Left lung (tissue), 10 donors: ENCODE results near the gene AKAP13. TPM values are rescaled to one million over a fixed set of nuclear protein-coding genes. Genes with fewer than 3 reads are reported as not detected.

Experiments
- ATAC-seq: fragments of 200-7000 bp; cut with Tn5 transposase; one replicate; pipeline ENCODE4 v1.9.1; 2020; ENCODE audit warnings: moderate library complexity
- DNase-seq, 4 donors: peaks; one replicate each; pipeline ENCODE4 v3.0.0-alpha.2; 2013 to 2020
- H3K27ac ChIP-seq, 2 donors: fragments of 200-600 bp; sonication (generic) in 1 of 2; one replicate each; pipeline versions ENCODE4 v1.5.0 to v1.8.0; 2020 to 2021
- H3K27me3 ChIP-seq, 2 donors: fragments of 200-600 bp; sonication (generic) in 1 of 2; one replicate each; pipeline versions ENCODE4 v1.5.0 to v1.8.0; 2020 to 2021
- H3K36me3 ChIP-seq, 2 donors: fragments of 200-600 bp; sonication (generic) in 1 of 2; one replicate each; pipeline versions ENCODE4 v1.5.0 to v1.8.0; 2020 to 2021
- H3K4me1 ChIP-seq, 2 donors: fragments of 200-600 bp; one replicate each; pipeline ENCODE4 v1.8.0; 2021
- H3K4me3 ChIP-seq, 2 donors: fragments of 200-600 bp; sonication (generic) in 1 of 2; one replicate each; pipeline versions ENCODE4 v1.5.0 to v1.8.0; 2020 to 2021; ENCODE audit warnings: mild to moderate bottlenecking in 1 of 2
- H3K9me3 ChIP-seq, 2 donors: fragments of 200-600 bp; sonication (generic) in 1 of 2; one replicate each; pipeline versions ENCODE4 v1.5.0 to v1.8.0; 2020 to 2021
- intact Hi-C, 2 donors: fragments of 100-400 bp; cut with DNase I; formaldehyde crosslinking; loops; one replicate each; pipeline versions ENCODE4 v1.11.2 to v1.14.2; 2022
- polyA plus RNA-seq, 6 donors: library from polyadenylated mRNA; unstranded; fragments of 120-200 nt; gene quantifications; one replicate each; pipeline ENCODE4 v1.2.1, GENCODE V29; 2013; ENCODE audit not compliant: insufficient read length in 6 of 6
- total RNA-seq, 2 donors: library from RNA; stranded (reverse); fragmentation: NEBNext Ultra II Directional; extraction: Animal tissue kit (Norgen Biotek cat#: 25700); gene quantifications; one replicate each; pipeline ENCODE4 v1.2.1, GENCODE V29; 2021
- TF ChIP-seq, protein P1 (sequence below), 2 donors: fragments of 200-600 bp; sonication (generic) in 1 of 2; IDR thresholded peaks; one replicate each; pipeline versions ENCODE4 v1.5.0 to v1.8.0; 2021; ENCODE audit warnings: antibody characterized with exemption in 2 of 2
- donor health status: DM: no; HTN: yes; CAD: no.
- donor health status: DM: no; HTN: no; CAD: no.

AKAP13 gene
- total and polyA plus RNA-seq, 8 donors: 93.6 to 346 (median 102) TPM

DNA sequence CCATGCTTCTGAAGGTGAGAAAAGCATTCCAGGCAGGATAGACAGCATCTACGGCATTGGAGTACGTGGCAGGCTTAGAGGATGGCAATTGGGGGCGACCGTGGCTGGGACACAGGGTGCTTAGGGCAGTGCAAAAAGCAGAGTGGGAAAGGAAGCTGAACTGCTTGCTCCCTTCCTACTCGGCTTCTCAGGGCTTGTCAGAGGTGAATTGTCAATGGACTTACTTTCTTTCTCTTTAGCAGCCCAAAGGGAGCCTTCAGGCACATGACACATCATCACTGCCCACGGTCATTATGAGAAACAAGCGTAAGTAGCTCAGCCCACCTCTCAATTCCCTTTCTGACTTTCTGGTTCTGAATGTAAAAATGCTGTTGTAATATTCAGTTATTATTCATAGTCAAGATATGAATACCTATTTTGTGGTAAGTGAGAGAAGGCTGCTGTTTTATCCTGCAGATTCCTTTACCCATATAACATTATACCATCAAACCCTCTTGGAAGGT, 330.0 kb downstream of the AKAP13 start:
- ATAC-seq (no peak), DNase-seq (no peak)
- Histone ChIP-seq H3K36me3 (peaks cover 4 to 86% of the 10 kb centered on the region in 2 donors), H3K9me3 (no peaks in the 10 kb centered on the region), H3K4me3 (no peak overlapping the region), H3K4me1 (peaks cover 26 to 40% of the 10 kb centered on the region in 2 donors), H3K27me3 (no peaks in the 10 kb centered on the region), H3K27ac (no peak overlapping the region)
- intact Hi-C loops: no loop called here
- TF ChIP-seq, protein P1, sequence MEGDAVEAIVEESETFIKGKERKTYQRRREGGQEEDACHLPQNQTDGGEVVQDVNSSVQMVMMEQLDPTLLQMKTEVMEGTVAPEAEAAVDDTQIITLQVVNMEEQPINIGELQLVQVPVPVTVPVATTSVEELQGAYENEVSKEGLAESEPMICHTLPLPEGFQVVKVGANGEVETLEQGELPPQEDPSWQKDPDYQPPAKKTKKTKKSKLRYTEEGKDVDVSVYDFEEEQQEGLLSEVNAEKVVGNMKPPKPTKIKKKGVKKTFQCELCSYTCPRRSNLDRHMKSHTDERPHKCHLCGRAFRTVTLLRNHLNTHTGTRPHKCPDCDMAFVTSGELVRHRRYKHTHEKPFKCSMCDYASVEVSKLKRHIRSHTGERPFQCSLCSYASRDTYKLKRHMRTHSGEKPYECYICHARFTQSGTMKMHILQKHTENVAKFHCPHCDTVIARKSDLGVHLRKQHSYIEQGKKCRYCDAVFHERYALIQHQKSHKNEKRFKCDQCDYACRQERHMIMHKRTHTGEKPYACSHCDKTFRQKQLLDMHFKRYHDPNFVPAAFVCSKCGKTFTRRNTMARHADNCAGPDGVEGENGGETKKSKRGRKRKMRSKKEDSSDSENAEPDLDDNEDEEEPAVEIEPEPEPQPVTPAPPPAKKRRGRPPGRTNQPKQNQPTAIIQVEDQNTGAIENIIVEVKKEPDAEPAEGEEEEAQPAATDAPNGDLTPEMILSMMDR (IDR thresholded peaks at IDR 0.05): no peak

DNA sequence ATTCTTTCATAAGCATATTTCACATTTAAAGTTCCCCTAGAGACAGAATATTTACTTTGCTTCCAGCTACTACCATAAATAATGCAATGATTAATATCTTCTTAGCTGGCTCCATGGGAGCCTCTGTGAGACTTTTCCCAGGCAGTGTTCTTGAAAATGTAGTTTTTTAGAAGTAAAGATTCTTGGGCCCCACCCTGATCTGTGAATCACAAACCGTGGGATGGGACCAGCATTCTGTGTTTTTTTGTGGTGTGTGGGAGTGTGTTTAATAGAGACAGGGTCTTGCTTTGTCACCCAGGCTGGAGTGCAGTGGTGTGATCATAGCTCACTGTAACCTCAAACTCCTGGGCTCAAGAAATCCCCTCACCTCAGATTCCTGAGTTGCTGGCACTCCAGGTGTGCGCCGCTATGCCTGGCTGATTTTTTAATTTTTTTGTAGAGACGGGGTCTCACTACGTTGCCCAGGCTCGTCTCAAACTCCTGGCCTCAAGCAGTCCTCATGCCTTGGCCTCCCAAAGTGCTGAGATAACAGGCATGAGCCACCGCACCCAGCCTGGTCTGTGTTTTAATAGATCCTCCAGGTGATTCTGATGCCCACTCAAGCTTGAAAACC, 331.3 kb downstream of the AKAP13 start:
- no peaks in the 10 kb centered on the region for H3K27me3 ChIP-seq
- intact Hi-C loops: no loop called here
- H3K27ac ChIP-seq: no peak overlapping the region

DNA sequence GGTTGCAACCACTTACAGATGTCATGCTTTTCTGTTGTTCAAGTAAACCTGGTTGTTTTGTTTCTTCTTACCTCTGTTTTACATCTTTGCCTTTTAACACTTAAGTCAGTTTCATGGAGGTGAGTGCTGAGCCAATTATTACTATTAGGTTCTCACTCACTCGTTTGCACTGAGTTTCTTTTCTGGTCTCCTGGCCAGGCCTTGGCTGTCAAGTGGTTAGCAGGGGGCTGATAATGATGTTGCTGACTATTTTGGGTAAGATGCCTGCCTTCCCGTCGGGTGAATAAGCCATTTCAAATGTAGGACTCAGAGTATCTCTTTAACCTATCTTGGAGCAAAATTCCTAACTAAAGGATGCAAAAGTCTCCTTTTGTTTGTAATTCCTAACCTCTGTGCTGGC, 335.9 kb downstream of the AKAP13 start:
- intact Hi-C loops: no loop called here
- TF ChIP-seq, protein P1 (IDR thresholded peaks at IDR 0.05): no peak

More for the DNA sequence above, 331.3 kb downstream of the AKAP13 start:
- H3K9me3 ChIP-seq: no peaks in the 10 kb centered on the region
- DNase-seq (no peak), ATAC-seq (no peak)
- H3K4me1 ChIP-seq: peaks cover 13 to 27% of the 10 kb centered on the region in 2 donors
- no peak overlapping the region for H3K4me3 ChIP-seq
- H3K36me3 ChIP-seq: peaks cover 4 to 91% of the 10 kb centered on the region in 2 donors
- TF ChIP-seq, protein P1 (IDR thresholded peaks at IDR 0.05): no peak

DNA sequence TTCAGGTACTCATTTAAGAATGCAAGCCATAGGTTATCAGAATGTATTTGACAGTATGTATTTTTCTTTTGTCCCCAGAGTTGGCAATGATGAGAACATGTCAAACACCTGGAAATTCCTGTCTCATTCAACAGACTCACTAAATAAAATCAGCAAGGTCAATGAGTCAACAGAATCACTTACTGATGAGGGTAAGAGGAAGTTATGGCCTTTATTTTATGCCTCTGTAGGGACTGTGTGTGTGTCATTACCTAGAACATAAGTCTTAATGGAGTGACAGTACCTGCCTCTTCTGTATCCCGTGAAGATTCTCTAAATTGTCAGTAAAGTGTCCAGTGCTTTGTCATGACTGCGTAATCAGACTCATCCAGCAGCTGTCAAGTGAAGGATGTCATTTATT, 336.8 kb downstream of the AKAP13 start:
- H3K36me3 ChIP-seq: peaks cover 6 to 100% of the 10 kb centered on the region in 2 donors

More for the DNA sequence above, 335.9 kb downstream of the AKAP13 start:
- Histone ChIP-seq H3K9me3 (no peaks in the 10 kb centered on the region), H3K4me1 (no peaks in the 10 kb centered on the region), H3K27ac (peak overlapping the region in 1 of 2 donors; percentile 4), H3K4me3 (no peak overlapping the region), H3K36me3 (peaks cover 10 to 100% of the 10 kb centered on the region in 2 donors), H3K27me3 (no peaks in the 10 kb centered on the region)
- ATAC-seq (no peak), DNase-seq (no peak)

More for the DNA sequence above, 336.8 kb downstream of the AKAP13 start:
- DNase-seq (no peak), ATAC-seq (no peak)
- Histone ChIP-seq H3K9me3 (no peaks in the 10 kb centered on the region), H3K27me3 (no peaks in the 10 kb centered on the region), H3K27ac (no peak overlapping the region), H3K4me3 (no peak overlapping the region), H3K4me1 (no peaks in the 10 kb centered on the region)
- TF ChIP-seq, protein P1 (IDR thresholded peaks at IDR 0.05): no peak
- intact Hi-C loops: no loop called here
